Uterus (tissue), 4 donors: Measurements from ENCODE around the gene CNFN. TPM values are rescaled to one million over a fixed set of nuclear protein-coding genes. Genes with fewer than 3 reads are reported as not detected.
"Not testable (repeated sequence)": the region's sequence is repeated elsewhere in the genome, so short reads cannot be mapped to it uniquely, and the experiment has no call there.

ENCODE experiments used
- DNase-seq, 2 donors: peaks; one replicate each; pipeline ENCODE4 v3.0.0-alpha.2; 2019 to 2020
- H3K27ac ChIP-seq, 2 donors: fragments of 200-600 bp; sonication (generic); 1 replicate in 1 of 2; 2 replicates in 1 of 2; pipeline ENCODE4 v1.5.1; 2016 to 2018
- H3K27me3 ChIP-seq, 2 donors: fragments of 200-600 bp; sonication (generic); one replicate each; pipeline ENCODE4 v1.5.1; 2018 to 2019; ENCODE audit warnings: control low read depth in 1 of 2
- H3K36me3 ChIP-seq, 2 donors: fragments of 200-600 bp; sonication (generic); one replicate each; pipeline ENCODE4 v1.5.1; 2019; ENCODE audit warnings: control low read depth in 1 of 2
- H3K4me1 ChIP-seq, 2 donors: fragments of 200-600 bp; sonication (generic); one replicate each; pipeline ENCODE4 v1.5.1; 2018 to 2019; ENCODE audit warnings: control low read depth in 1 of 2
- H3K4me3 ChIP-seq, 2 donors: fragments of 200-600 bp; sonication (generic); 1 replicate in 1 of 2; 2 replicates in 1 of 2; pipeline ENCODE4 v1.5.1; 2018 to 2019; ENCODE audit warnings: mild to moderate bottlenecking in 1 of 2
- H3K9me3 ChIP-seq, 2 donors: fragments of 200-600 bp; sonication (generic); one replicate each; pipeline ENCODE4 v1.5.1; 2019; ENCODE audit warnings: control low read depth in 1 of 2
- POLR2A ChIP-seq, 2 donors: fragments of 450-650 bp; IDR thresholded peaks; one replicate each; pipeline ENCODE4 v1.6.1; 2016; ENCODE audit warnings: antibody characterized with exemption in 2 of 2, mild to moderate bottlenecking in 1 of 2, moderate library complexity in 1 of 2
- intact Hi-C: fragments of 100-400 bp; cut with DNase I; formaldehyde crosslinking; loops from one replicate; pipeline ENCODE4 v1.15.1; 2023; ENCODE audit warnings: low total_unique reads
- microRNA-seq: library from miRNA; unstranded; fragments of <30 nt; microRNA quantifications from one replicate; pipeline ENCODE4, GENCODE V29; 2016; ENCODE audit warnings: borderline microRNAs expressed, borderline replicate concordance
- small RNA-seq: library from RNA; depleted of rRNA; stranded (forward); fragments of <200 nt; gene quantifications from one replicate; pipeline ENCODE3, GENCODE V24; 2016
- total RNA-seq, 4 donors: library from RNA; depleted of rRNA in 3 of 4; stranded (reverse); fragments of >200 nt in 3 of 4; gene quantifications; one replicate each; pipeline versions ENCODE4 v1.1.0 to v1.2.4, GENCODE V29; 2014 to 2023
- TF ChIP-seq, protein P1 (sequence below), 4 experiments: fragments of 200-600 bp in 2 of 4; fragments of 450-650 bp in 2 of 4; sonication (generic) in 2 of 4; IDR thresholded peaks; one replicate each; pipeline ENCODE4 v1.5.1; 2016 to 2019; ENCODE audit warnings: antibody characterized with exemption in 4 of 4, mild to moderate bottlenecking in 2 of 4, moderate library complexity in 1 of 4
- donor health status: DM: yes; HTN: yes; CAD: no.

CNFN gene
- total RNA-seq, 4 donors from 2014 or later: 2.6 TPM; not detected in 3

DNA sequence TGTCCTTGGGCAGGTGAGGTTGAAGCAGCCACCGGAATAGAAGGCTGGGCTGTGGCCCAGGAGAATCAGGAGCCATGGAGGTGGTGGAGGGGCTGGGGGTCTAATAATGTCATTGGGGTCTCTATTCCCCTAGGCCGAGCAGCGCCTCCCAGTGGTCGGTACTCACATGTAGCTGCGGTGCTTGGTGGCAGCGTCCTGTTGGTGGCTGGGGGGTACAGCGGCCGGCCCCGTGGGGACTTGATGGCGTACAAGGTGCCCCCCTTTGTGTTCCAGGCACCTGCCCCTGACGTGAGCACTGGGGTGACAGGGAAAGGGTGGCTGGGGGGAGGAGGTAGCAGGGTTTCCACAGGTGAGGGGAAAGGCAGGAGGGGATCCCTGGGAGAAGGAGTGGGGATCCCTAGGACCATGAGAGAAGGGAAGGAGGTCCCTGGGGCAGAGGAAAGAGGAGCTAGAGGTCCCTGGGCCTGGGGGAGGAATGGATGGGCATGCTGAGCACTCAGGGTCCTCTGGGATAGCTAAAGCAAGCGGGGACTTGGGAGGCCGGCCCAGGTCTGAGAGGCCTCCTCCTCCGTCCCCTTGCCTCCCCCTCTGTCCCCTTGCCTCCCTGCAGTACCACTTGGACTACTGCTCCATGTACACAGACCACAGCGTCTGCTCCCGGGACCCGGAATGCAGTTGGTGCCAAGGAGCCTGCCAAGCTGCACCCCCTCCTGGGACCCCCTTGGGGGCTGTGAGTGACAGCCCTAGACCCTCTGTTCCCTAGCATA is 46.6 kb downstream of the CNFN start:
- Histone ChIP-seq H3K4me1 (no peaks in the 10 kb centered on the region), H3K27ac (no peak overlapping the region), H3K9me3 (no peaks in the 10 kb centered on the region), H3K36me3 (no peaks in the 10 kb centered on the region), H3K4me3 (no peak overlapping the region), H3K27me3 (no peaks in the 10 kb centered on the region)
- DNase-seq: no peak
- intact Hi-C loops: no loop called here
- TF ChIP-seq, protein P1, sequence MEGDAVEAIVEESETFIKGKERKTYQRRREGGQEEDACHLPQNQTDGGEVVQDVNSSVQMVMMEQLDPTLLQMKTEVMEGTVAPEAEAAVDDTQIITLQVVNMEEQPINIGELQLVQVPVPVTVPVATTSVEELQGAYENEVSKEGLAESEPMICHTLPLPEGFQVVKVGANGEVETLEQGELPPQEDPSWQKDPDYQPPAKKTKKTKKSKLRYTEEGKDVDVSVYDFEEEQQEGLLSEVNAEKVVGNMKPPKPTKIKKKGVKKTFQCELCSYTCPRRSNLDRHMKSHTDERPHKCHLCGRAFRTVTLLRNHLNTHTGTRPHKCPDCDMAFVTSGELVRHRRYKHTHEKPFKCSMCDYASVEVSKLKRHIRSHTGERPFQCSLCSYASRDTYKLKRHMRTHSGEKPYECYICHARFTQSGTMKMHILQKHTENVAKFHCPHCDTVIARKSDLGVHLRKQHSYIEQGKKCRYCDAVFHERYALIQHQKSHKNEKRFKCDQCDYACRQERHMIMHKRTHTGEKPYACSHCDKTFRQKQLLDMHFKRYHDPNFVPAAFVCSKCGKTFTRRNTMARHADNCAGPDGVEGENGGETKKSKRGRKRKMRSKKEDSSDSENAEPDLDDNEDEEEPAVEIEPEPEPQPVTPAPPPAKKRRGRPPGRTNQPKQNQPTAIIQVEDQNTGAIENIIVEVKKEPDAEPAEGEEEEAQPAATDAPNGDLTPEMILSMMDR (IDR thresholded peaks at IDR 0.05): no peak
- TF ChIP-seq POLR2A (IDR thresholded peaks at IDR 0.05): no peak

DNA sequence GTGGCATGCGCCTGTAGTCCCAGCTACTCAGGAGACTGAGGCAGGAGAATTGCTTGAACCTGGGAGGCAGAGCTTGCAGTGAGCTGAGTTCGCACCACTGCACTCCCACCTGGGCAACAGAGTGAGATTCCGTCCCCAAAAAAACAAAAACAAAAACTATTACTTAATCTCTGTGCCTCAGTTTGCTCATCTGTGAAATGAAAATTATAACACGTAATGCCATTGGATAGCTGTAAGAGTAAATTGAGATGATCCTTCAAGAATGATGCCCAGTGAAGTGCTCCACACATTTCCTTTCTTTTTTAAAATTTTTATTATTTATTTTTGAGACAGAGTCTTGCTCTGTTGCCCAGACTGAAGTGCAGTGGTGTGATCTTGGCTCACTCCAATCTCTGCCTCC is 50.2 kb downstream of the CNFN start:
- DNase-seq, H3K4me3 ChIP-seq, H3K27me3 ChIP-seq, H3K36me3 ChIP-seq, H3K9me3 ChIP-seq, H3K4me1 ChIP-seq, intact Hi-C loops, H3K27ac ChIP-seq: not testable (repeated sequence)

DNA sequence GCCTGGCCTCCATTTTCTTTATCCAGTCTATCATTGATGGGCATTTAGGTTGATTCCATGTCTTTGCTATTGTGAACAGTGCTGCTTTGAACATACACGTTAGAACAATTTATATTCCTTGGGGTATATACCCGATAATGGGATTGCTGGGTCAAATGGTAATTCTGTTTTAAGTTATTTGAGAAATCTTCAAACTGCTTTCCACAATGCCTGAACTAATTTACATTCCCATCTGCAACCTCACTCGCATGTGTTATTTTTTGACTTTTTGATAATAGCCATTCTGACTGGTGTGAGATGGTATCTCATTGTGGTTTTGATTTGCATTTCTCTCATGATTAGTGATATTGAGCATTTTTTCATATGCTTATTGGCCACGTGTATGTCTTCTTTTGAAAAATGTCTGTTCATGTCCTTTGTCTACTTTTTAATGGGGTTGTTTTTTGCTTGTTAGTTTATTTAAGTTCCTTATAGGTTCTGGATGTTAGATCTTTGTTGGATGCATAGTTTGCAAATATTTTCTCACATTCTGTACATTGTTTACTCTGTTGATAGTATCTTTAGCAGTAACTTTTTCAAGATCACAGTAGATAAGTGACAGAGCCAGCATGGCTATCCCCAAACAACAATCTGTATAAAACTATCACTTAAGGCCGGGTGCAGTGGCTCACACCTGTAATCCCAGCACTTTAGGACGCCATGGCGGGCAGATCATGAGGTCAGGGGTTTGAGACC is 50.8 kb downstream of the CNFN start:
- H3K4me3 ChIP-seq, H3K27me3 ChIP-seq, H3K9me3 ChIP-seq, H3K36me3 ChIP-seq, intact Hi-C loops, DNase-seq, H3K4me1 ChIP-seq, H3K27ac ChIP-seq: not testable (repeated sequence)

Small RNA genes lying within 50 kb of the gene (microRNA-seq; reads per million reads assigned to microRNA genes)
- gene MIR8077: not detected

Small RNA genes lying within 50 kb of the gene (small RNA-seq; reads per million reads assigned to genes)
- not detected for gene MIR8077

Other genes starting within 250 kb of the CNFN start
- gene DEDD2, start 172.6 kb downstream of the CNFN start, total RNA-seq: 100 to 1,000 TPM in 1 of 4 donors, 10 to 100 TPM in 2, 1 to 10 TPM in 1; 8.2 to 127 (median 23.0) TPM
- 10 to 100 TPM in 2 of 4 donors, 1 to 10 TPM in 2; 1.0 to 20.6 (median 8.4) TPM for gene ZNF526, start 170.0 kb downstream of the CNFN start, total RNA-seq
- 10 to 100 TPM in 3 of 4 donors, 1 to 10 TPM in 1; 3.5 to 44.3 (median 34.4) TPM for gene GSK3A, start 147.7 kb downstream of the CNFN start, total RNA-seq
- gene ERF, start 135.2 kb downstream of the CNFN start, total RNA-seq: 100 to 1,000 TPM in 1 of 4 donors, 10 to 100 TPM in 3; 14.1 to 141 (median 42.9) TPM
- 100 to 1,000 TPM in 1 of 4 donors, 10 to 100 TPM in 3; 28.7 to 155 (median 47.4) TPM for gene CIC, start 121.0 kb downstream of the CNFN start, total RNA-seq
- under 1 TPM in 1 of 4 donors, not detected in 3; 0.14 TPM for gene PRR19, start 88.2 kb downstream of the CNFN start, total RNA-seq
- 10 to 100 TPM in 2 of 4 donors, 1 to 10 TPM in 1, not detected in 1; 5.6 to 35.0 (median 19.4) TPM for gene PAFAH1B3, start 87.7 kb downstream of the CNFN start, total RNA-seq
- gene TMEM145, start 77.0 kb downstream of the CNFN start, total RNA-seq: under 1 TPM in 1 of 4 donors, not detected in 3; 0.69 TPM
- 10 to 100 TPM in 3 of 4 donors, 1 to 10 TPM in 1; 3.6 to 30.0 (median 19.1) TPM for gene MEGF8, start 64.7 kb downstream of the CNFN start, total RNA-seq
- gene LIPE, start 37.1 kb upstream of the CNFN start, total RNA-seq: 10 to 100 TPM in 1 of 4 donors, 1 to 10 TPM in 1, not detected in 2; 9.5 to 26.0 TPM
- not detected for gene CXCL17, start 52.6 kb upstream of the CNFN start, total RNA-seq
- gene CEACAM1, start 138.2 kb upstream of the CNFN start, total RNA-seq: 10 to 100 TPM in 2 of 4 donors, under 1 TPM in 2; 0.51 to 24.7 (median 6.5) TPM
- under 1 TPM in 2 of 4 donors, not detected in 2; 0.14 to 0.51 TPM for gene CEACAM8, start 204.6 kb upstream of the CNFN start, total RNA-seq